ENCODE results near the gene GRAMD1C.

The GRAMD1C gene

DNA sequence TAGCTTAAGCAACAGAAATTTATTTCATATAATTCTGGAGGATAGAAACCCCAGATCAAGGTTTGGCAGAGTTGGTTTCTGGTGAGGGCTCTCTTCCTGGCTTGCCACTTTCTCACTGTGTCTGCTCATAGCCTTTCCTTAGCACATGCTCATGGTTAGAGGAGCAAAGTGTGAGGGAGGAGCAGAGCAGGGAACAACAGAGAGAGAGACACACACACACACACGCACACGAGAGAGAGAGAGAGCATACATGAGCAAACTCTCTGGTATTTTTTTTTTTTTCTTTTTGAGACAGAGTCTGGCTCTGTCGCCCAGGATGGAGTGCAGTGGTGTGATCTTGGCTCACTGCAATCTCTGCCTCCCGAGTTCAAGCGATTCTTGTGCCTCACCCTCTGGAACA, 72.4 kb downstream of the GRAMD1C start:
- TF ChIP-seq, protein P1, sequence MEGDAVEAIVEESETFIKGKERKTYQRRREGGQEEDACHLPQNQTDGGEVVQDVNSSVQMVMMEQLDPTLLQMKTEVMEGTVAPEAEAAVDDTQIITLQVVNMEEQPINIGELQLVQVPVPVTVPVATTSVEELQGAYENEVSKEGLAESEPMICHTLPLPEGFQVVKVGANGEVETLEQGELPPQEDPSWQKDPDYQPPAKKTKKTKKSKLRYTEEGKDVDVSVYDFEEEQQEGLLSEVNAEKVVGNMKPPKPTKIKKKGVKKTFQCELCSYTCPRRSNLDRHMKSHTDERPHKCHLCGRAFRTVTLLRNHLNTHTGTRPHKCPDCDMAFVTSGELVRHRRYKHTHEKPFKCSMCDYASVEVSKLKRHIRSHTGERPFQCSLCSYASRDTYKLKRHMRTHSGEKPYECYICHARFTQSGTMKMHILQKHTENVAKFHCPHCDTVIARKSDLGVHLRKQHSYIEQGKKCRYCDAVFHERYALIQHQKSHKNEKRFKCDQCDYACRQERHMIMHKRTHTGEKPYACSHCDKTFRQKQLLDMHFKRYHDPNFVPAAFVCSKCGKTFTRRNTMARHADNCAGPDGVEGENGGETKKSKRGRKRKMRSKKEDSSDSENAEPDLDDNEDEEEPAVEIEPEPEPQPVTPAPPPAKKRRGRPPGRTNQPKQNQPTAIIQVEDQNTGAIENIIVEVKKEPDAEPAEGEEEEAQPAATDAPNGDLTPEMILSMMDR (IDR thresholded peaks at IDR 0.05; ENCODE audit: low read depth, low read length) = no peak
- H3K4me3 ChIP-seq (ENCODE audit: low read depth, low read length) = no peak overlapping the region

DNA sequence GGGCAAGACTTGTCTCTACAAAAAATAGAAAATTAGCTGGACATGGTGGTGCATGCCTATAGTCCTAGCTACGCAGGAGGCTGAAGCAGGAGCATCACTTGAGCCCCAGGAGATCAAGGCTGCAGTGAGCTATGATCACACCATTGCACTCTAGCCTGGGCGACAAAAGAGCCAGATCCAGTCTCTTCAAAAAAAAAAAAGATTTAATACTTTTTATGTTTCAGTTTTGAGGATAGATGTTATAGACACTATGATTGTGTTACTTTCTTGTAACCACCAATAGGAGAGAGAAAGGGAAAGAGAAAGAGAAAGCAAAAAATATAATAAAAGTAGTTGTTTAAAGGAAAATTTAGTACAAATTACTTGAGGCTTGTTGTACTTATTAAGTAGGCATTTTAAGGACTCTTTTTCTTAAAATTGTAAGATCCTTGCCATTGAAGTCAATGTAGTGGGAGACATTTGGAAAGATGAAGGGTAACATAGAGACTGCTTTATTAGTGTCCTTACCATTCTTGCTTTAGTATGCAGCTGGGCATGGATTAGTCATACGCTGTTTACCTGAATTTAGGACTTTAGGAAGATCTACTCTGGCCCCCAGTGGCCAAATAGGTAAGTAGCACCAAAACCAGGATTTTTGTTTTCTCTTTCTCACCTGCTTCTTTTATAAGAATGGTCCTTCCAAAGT, 74.1 kb downstream of the GRAMD1C start:
- no peak overlapping the region for H3K4me3 ChIP-seq (ENCODE audit: low read depth, low read length)
- TF ChIP-seq, protein P1 (IDR thresholded peaks at IDR 0.05; ENCODE audit: low read depth, low read length) = peak; percentile 55

DNA sequence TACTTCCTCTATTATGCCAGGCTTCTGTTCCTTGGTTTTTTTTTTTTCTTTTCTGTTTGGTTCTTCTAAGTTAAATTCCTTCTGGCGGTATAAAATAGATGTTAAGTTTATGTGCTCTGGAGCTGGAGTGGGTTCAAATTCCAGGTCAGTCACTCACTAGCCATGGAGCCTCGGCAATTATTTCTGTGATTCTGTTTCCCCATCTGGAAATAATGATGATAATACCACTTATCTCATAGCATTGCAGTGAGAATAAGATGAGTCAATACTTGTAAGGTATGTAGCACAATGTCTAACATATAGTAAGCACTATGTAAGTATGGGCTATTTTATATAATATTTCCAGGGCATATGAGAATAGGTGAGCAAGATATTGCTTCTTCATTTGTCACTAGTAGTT, 76.1 kb downstream of the GRAMD1C start:
- no peak overlapping the region for H3K4me3 ChIP-seq (ENCODE audit: low read depth, low read length)
- TF ChIP-seq, protein P1 (IDR thresholded peaks at IDR 0.05; ENCODE audit: low read depth, low read length) = no peak

DNA sequence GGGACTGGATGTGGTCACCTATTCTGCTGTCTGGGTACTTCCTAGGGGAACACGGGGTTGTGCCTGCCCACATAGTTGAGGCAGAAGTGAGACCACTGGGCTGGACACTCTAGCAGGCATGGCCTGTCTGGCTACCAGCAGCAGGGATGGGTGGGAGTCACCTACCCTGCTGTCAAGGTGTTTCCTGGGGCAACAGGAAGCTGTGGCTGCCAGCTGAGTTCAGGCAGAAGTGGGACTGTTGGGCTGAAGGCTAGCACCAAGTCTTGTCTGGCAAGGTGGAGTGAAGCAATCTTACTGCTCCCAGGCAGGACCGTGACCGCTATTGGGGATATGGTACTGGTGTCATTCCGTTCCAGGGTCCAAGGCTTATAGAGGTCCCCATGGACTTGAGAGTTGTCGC, 89.0 kb downstream of the GRAMD1C start:
- TF ChIP-seq, protein P1 (IDR thresholded peaks at IDR 0.05; ENCODE audit: low read depth, low read length) = no peak
- H3K4me3 ChIP-seq (ENCODE audit: low read depth, low read length) = no peak overlapping the region

DNA sequence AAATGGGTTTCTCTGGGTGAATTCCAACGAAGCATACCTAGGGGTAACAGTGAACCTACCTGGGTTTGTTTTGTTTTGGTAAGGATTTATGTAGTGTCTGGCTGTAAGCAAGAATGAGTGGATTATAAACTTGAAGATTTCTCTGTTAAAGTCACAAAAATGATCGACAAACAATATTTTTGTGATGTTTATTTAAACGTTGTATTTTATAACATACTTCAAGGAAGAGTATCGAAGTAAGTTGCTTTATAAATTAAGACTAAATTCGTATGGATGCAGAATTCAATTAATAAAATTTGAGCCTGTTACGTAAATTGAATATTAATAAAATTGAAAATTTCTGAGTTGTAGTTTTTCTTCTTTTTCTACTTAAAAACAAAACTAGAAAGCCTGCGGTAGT, 108.2 kb downstream of the GRAMD1C start:
- TF ChIP-seq, protein P1 (IDR thresholded peaks at IDR 0.05; ENCODE audit: low read depth, low read length) = no peak
- peak overlapping the region; percentile 64 for H3K4me3 ChIP-seq (ENCODE audit: low read depth, low read length)

DNA sequence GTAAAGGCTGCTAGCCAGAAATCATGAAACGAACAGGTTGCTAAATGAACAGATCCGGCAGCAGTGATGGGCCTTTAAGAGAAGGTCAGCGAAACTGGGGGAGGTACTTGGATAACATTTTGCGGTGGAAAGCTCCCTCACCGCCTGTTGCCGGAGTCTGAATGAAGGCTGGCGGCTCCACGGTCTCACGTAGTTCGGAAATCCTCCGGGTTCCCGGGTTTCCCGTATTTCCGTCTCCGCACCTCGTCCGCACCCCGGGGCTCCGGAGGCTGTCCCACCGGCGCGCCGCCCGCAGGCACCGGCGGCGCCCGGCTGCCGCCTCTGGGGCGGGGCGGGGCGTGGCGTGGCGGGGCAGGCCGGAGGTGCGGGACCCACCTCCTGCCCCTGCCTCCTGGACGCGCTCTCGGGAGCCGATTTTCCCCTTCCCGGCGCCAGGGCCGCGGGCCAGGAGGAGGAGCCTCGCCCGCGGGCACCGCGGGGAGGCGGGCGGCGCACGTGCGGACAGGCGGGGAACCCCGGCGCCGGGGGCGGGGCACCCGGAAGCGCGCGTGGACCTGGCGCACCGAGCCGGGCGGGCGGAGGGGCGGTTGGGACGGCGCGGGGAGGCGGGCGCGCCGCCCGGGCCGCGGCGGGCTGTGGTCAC, 108.9 kb downstream of the GRAMD1C start, which contains the start of gene ZDHHC23:
Gene ZDHHC23 (plus strand): TSS at position 642 of the 643 bp plus-strand sequence. CDS start 790 bp downstream, outside the sequence.
- TF ChIP-seq, protein P1 (IDR thresholded peaks at IDR 0.05; ENCODE audit: low read depth, low read length) = no peak
- H3K4me3 ChIP-seq (ENCODE audit: low read depth, low read length) = peak within 1 kb of the TSS; percentile 64

Data from WI38 (cell line).